NCI-H69 (cell line): ENCODE results near the gene SLC5A4.
A peak's percentile ranks its signal among the peaks of the same experiment; 100 is the strongest.

ENCODE experiments used
- DNase-seq: peaks from one replicate; lab custom pipeline; 2025; lab: John Stamatoyannopoulos, UW

SLC5A4 gene

GRCh38 chr22:32232191-32232830 is 22.8 kb downstream of the SLC5A4 start:
- no peak for DNase-seq

- peak; percentile 28 for DNase-seq
These were observed 28.6 kb downstream of the SLC5A4 start for GRCh38 chr22:32226326-32227104.

- DNase-seq: no peak
These were observed 32.2 kb downstream of the SLC5A4 start for GRCh38 chr22:32222991-32223390.

- no peak for DNase-seq
These were observed 36.1 kb downstream of the SLC5A4 start for GRCh38 chr22:32219026-32219425.

GRCh38 chr22:32218470-32218869 is 36.7 kb downstream of the SLC5A4 start:
- no peak for DNase-seq

GRCh38 chr22:32217465-32217864 is 37.7 kb downstream of the SLC5A4 start:
- no peak for DNase-seq

GRCh38 chr22:32216911-32217310 is 38.2 kb downstream of the SLC5A4 start:
- DNase-seq: no peak

- no peak for DNase-seq
These were observed 44.1 kb downstream of the SLC5A4 start for GRCh38 chr22:32211011-32211410.

- no peak for DNase-seq
These were observed 46.5 kb downstream of the SLC5A4 start for GRCh38 chr22:32208681-32209080.

- DNase-seq: no peak
These were observed 47.1 kb downstream of the SLC5A4 start for GRCh38 chr22:32207971-32208480.

- DNase-seq: peak; percentile 70
These were observed 48.1 kb downstream of the SLC5A4 start for GRCh38 chr22:32206774-32207758.

GRCh38 chr22:32205974-32206773 is 49.0 kb downstream of the SLC5A4 start:
- DNase-seq: peak; percentile 21

- peak; percentile 92 for DNase-seq
These were observed 50.1 kb downstream of the SLC5A4 start, which contains the start of gene RFPL2 for GRCh38 chr22:32204856-32205722. TSS of gene RFPL2 (minus strand) at chr22:32205073. CDS start at chr22:32202451, 2,622 bp downstream.

- peak; percentile 82 for DNase-seq
These were observed 50.9 kb downstream of the SLC5A4 start for GRCh38 chr22:32204040-32204855.

GRCh38 chr22:32203181-32204039 is 51.7 kb downstream of the SLC5A4 start:
- peak; percentile 15 for DNase-seq

- DNase-seq: peak; percentile 86
These were observed 52.5 kb downstream of the SLC5A4 start for GRCh38 chr22:32202539-32203180.

GRCh38 chr22:32202161-32202538 is 53.0 kb downstream of the SLC5A4 start:
- no peak for DNase-seq

GRCh38 chr22:32200752-32201151 is 54.4 kb downstream of the SLC5A4 start:
- no peak for DNase-seq
